ENCODE measurements around the gene AGFG1. TPM values are rescaled to one million over a fixed set of nuclear protein-coding genes. Genes with fewer than 3 reads are reported as not detected.

The AGFG1 gene
- total RNA-seq, 4 donors from 2014 or later: 41.0 to 60.3 (median 55.0) TPM

DNA sequence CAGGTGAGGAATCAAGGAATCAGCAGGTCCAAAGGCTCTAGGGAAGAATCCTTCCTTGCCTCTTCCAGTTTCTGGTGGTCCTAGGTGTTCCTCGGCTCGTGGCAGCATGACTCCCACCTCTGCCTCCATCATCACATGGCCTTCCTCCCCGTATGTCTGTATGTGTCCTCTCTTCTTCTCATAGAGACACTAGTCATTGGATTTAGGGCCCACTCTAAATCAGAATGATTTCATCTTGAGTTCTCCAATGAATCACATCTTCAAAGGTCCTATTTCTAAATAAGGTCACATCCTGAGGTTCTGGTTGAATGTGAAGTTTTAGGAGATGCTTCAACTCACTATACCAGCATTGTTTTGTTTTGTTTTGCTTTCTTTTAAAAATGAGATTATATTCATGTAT, 11.1 kb upstream of the AGFG1 start:
- H3K27me3 ChIP-seq: no peaks in the 10 kb centered on the region
- 92% methylated on average over 3 of the region's 3 CpGs for WGBS
- TF ChIP-seq POLR2AphosphoS5 (IDR thresholded peaks at IDR 0.05) (no peak), EP300 (IDR thresholded peaks at IDR 0.05) (no peak), POLR2A (IDR thresholded peaks at IDR 0.05) (no peak)
- TF ChIP-seq, protein P1, sequence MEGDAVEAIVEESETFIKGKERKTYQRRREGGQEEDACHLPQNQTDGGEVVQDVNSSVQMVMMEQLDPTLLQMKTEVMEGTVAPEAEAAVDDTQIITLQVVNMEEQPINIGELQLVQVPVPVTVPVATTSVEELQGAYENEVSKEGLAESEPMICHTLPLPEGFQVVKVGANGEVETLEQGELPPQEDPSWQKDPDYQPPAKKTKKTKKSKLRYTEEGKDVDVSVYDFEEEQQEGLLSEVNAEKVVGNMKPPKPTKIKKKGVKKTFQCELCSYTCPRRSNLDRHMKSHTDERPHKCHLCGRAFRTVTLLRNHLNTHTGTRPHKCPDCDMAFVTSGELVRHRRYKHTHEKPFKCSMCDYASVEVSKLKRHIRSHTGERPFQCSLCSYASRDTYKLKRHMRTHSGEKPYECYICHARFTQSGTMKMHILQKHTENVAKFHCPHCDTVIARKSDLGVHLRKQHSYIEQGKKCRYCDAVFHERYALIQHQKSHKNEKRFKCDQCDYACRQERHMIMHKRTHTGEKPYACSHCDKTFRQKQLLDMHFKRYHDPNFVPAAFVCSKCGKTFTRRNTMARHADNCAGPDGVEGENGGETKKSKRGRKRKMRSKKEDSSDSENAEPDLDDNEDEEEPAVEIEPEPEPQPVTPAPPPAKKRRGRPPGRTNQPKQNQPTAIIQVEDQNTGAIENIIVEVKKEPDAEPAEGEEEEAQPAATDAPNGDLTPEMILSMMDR (IDR thresholded peaks at IDR 0.05): no peak
- DNase-seq (ENCODE audit: low spot score in 2 of 2): no peak
- no peaks in the 10 kb centered on the region for H3K36me3 ChIP-seq
- H3K4me3 ChIP-seq: no peak overlapping the region
- no peaks in the 10 kb centered on the region for H3K4me1 ChIP-seq
- H3K27ac ChIP-seq: no peak overlapping the region
- no peaks in the 10 kb centered on the region for H3K9me3 ChIP-seq

DNA sequence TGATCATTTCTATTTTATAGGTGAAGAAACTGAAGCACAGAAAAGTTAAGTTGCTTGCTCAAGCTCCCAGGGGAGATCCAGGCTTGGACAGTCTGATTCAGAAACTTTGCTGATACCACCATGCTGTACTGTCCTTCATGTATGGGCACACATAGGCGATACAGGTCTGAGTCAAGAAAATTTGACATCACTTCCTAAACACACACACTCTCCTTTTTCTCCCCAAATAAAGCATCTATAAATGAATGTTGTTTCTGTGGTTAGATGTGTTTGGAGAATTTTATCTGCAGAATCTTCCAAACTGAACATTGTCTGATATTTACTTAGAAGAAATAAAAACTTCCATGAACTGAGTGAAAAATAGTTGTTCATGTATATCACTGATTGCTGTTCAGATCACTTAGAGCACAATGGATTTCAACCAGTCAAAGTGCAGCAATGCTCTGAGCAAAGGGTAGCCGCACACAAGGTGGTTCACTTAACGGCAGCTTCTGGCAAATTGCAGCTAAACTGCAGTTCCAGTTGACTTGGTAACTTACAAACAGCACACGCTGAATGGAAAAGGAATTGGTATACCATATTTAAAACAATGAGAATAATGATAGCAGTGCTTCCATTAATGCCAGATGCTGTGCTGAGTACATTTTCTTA, 10.0 kb upstream of the AGFG1 start:
- no peak overlapping the region for H3K27ac ChIP-seq
- H3K4me1 ChIP-seq: peaks cover 10% of the 10 kb centered on the region
- H3K9me3 ChIP-seq: no peaks in the 10 kb centered on the region
- TF ChIP-seq POLR2A (IDR thresholded peaks at IDR 0.05): no peak
- TF ChIP-seq, protein P1 (IDR thresholded peaks at IDR 0.05): no peak
- H3K36me3 ChIP-seq: no peaks in the 10 kb centered on the region
- DNase-seq (ENCODE audit: low spot score in 2 of 2): no peak
- no peak overlapping the region for H3K4me3 ChIP-seq
- WGBS: 76% methylated on average over 4 of the region's 4 CpGs
- H3K27me3 ChIP-seq: no peaks in the 10 kb centered on the region

DNA sequence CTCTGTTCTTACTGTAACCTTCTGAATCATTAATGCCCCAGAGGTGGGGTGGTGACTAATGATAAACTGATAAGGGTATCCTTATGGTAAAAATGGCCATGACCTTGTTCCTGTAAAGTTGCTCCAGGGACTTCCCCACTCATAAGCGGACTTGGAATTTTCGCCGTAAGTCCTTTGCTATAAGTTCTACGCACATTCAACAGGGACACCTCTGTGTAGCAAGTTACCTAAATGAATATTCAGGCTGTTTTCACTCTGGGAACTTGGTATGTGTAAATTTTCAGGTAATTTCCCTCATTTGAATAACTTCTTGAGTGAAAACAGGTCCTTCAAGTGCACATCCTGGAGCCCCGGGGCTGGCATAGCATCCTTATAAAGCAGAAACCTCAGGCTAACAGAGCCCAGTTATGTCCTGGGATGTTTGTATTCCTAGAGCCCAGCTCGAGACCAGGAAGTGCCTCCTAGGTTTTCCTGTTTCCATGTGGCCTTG, 9.4 kb upstream of the AGFG1 start:
- WGBS: 52% methylated on average over 6 of the region's 6 CpGs
- Histone ChIP-seq H3K27ac (no peak overlapping the region), H3K9me3 (no peaks in the 10 kb centered on the region), H3K36me3 (no peaks in the 10 kb centered on the region), H3K4me3 (no peak overlapping the region), H3K4me1 (peaks cover 10% of the 10 kb centered on the region), H3K27me3 (no peaks in the 10 kb centered on the region)
- DNase-seq (ENCODE audit: low spot score in 2 of 2): no peak
- TF ChIP-seq EP300 (IDR thresholded peaks at IDR 0.05) (no peak), POLR2A (IDR thresholded peaks at IDR 0.05) (no peak), POLR2AphosphoS5 (IDR thresholded peaks at IDR 0.05) (no peak)
- TF ChIP-seq, protein P1 (IDR thresholded peaks at IDR 0.05): no peak

DNA sequence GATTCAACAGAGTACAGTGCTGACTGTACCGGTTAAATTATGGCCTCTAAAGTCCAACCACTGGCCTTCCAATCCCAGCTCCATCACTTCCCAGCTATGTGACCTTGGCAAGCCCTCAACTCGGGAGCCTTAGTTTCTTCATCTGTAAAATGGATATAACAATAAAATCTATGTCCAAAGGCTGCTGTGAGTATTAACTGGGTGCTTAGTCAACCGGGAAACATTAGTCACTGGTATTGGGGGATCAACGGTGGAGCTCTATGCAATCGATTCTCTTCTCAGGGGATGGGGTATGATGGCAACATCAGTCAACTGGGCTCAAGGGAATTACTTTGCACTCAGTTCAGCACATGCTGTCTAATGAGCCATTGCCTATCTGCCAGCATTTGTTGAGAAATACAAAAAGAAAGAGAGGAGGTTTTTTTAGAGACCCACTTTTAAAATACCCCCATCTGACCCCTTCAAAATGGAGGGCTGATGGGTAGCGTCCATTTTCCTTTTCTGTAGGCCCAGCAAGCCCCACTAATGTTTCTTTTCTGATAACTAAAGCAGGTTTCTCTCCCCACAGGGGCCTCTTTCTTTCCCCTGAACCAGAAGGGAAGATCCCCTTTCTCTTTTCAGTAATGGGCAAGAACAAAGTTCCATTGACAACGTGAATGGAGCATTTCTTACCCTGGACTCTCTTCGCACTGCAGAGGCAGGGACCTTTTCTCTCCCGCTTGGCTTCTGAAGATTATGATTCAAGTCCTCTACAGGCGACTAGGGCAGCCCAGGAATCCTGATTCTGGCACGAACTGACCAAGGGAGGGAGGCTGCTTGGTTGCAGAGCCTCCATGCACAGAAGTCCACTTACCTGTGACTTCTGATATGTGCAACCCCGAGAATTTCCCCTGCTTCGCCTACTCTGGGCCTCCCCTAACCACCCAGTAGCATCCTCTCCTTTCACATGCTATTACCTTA, 8.7 kb upstream of the AGFG1 start:
- no peaks in the 10 kb centered on the region for H3K36me3 ChIP-seq
- no peaks in the 10 kb centered on the region for H3K9me3 ChIP-seq
- no peak overlapping the region for H3K4me3 ChIP-seq
- DNase-seq (ENCODE audit: low spot score in 2 of 2): no peak
- H3K4me1 ChIP-seq: peaks cover 10% of the 10 kb centered on the region
- no peak overlapping the region for H3K27ac ChIP-seq
- no peaks in the 10 kb centered on the region for H3K27me3 ChIP-seq
- TF ChIP-seq POLR2A (IDR thresholded peaks at IDR 0.05): no peak
- no peak for TF ChIP-seq EP300 (IDR thresholded peaks at IDR 0.05)
- TF ChIP-seq POLR2AphosphoS5 (IDR thresholded peaks at IDR 0.05): no peak
- TF ChIP-seq, protein P1 (IDR thresholded peaks at IDR 0.05): no peak
- 87% methylated on average over 13 of the region's 13 CpGs for WGBS

DNA sequence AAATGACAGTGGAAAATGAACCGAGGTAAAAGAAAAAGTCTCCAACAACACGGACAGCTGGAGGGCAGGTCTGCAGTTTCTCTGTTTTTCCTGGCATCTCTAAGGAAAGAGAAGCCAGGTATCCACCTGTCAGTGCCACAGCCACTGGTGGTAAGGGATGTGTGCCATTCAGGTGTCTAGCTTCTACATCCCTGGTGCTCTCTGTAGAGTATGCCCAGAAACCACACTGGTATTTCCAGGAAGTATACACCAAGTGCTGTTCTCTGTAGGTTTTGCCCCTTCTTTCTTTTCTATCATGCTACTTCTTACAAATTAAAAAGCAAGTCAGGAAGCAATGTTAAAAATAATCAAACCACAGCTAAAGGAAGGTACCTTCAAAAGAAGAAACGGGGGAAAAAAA, 7.6 kb upstream of the AGFG1 start:
- H3K36me3 ChIP-seq: no peaks in the 10 kb centered on the region
- no peak for DNase-seq (ENCODE audit: low spot score in 2 of 2)
- WGBS: 79% methylated on average over 3 of the region's 3 CpGs
- H3K4me3 ChIP-seq: no peak overlapping the region
- peaks cover 10% of the 10 kb centered on the region for H3K4me1 ChIP-seq
- TF ChIP-seq POLR2A (IDR thresholded peaks at IDR 0.05): no peak
- TF ChIP-seq, protein P1 (IDR thresholded peaks at IDR 0.05): no peak
- TF ChIP-seq EP300 (IDR thresholded peaks at IDR 0.05): no peak
- TF ChIP-seq POLR2AphosphoS5 (IDR thresholded peaks at IDR 0.05): no peak
- no peaks in the 10 kb centered on the region for H3K9me3 ChIP-seq
- H3K27me3 ChIP-seq: no peaks in the 10 kb centered on the region
- H3K27ac ChIP-seq: no peak overlapping the region

Data from suprapubic skin (tissue), 4 donors.